Uterus (tissue), 4 donors: ENCODE results near the gene CAVIN1. TPM values are rescaled to one million over a fixed set of nuclear protein-coding genes. Genes with fewer than 3 reads are reported as not detected.
"Not testable (repeated sequence)": the region's sequence is repeated elsewhere in the genome, so short reads cannot be mapped to it uniquely, and the experiment has no call there.

Source experiments
- DNase-seq, 2 donors: peaks; one replicate each; pipeline ENCODE4 v3.0.0-alpha.2; 2019 to 2020
- H3K27ac ChIP-seq, 2 donors: fragments of 200-600 bp; sonication (generic); 1 replicate in 1 of 2; 2 replicates in 1 of 2; pipeline ENCODE4 v1.5.1; 2016 to 2018
- H3K27me3 ChIP-seq, 2 donors: fragments of 200-600 bp; sonication (generic); one replicate each; pipeline ENCODE4 v1.5.1; 2018 to 2019; ENCODE audit warnings: control low read depth in 1 of 2
- H3K36me3 ChIP-seq, 2 donors: fragments of 200-600 bp; sonication (generic); one replicate each; pipeline ENCODE4 v1.5.1; 2019; ENCODE audit warnings: control low read depth in 1 of 2
- H3K4me1 ChIP-seq, 2 donors: fragments of 200-600 bp; sonication (generic); one replicate each; pipeline ENCODE4 v1.5.1; 2018 to 2019; ENCODE audit warnings: control low read depth in 1 of 2
- H3K4me3 ChIP-seq, 2 donors: fragments of 200-600 bp; sonication (generic); 1 replicate in 1 of 2; 2 replicates in 1 of 2; pipeline ENCODE4 v1.5.1; 2018 to 2019; ENCODE audit warnings: mild to moderate bottlenecking in 1 of 2
- H3K9me3 ChIP-seq, 2 donors: fragments of 200-600 bp; sonication (generic); one replicate each; pipeline ENCODE4 v1.5.1; 2019; ENCODE audit warnings: control low read depth in 1 of 2
- POLR2A ChIP-seq, 2 donors: fragments of 450-650 bp; IDR thresholded peaks; one replicate each; pipeline ENCODE4 v1.6.1; 2016; ENCODE audit warnings: antibody characterized with exemption in 2 of 2, mild to moderate bottlenecking in 1 of 2, moderate library complexity in 1 of 2
- intact Hi-C: fragments of 100-400 bp; cut with DNase I; formaldehyde crosslinking; loops from one replicate; pipeline ENCODE4 v1.15.1; 2023; ENCODE audit warnings: low total_unique reads
- total RNA-seq, 4 donors: library from RNA; depleted of rRNA in 3 of 4; stranded (reverse); fragments of >200 nt in 3 of 4; gene quantifications; one replicate each; pipeline versions ENCODE4 v1.1.0 to v1.2.4, GENCODE V29; 2014 to 2023
- TF ChIP-seq, protein P1 (sequence below), 4 experiments: fragments of 200-600 bp in 2 of 4; fragments of 450-650 bp in 2 of 4; sonication (generic) in 2 of 4; IDR thresholded peaks; one replicate each; pipeline ENCODE4 v1.5.1; 2016 to 2019; ENCODE audit warnings: antibody characterized with exemption in 4 of 4, mild to moderate bottlenecking in 2 of 4, moderate library complexity in 1 of 4
- donor health status: DM: yes; HTN: yes; CAD: no.

CAVIN1 gene
- total RNA-seq, 4 donors from 2014 or later = 204 to 520 (median 372) TPM

DNA sequence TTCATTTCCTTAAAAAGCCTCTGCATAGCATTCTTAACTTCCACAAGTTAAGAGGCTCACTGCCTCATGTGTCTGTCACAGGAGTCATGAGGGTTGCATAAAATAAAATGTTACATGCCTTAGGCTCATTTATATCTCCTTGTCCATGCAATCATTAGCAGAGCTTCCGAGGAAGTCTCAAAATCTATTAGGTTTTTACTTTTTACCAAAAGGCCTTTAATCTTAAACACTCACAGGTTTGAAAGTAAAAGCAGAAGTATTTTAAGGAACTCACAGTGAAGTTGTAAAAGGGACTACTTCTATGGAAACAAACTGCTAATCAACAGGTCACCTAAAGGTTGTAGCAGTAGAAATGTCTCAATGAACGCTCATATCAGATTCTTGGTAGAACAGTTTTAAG lies 30.4 kb upstream of the CAVIN1 start:
- Histone ChIP-seq H3K4me3 (no peak overlapping the region), H3K36me3 (no peaks in the 10 kb centered on the region), H3K9me3 (no peaks in the 10 kb centered on the region), H3K27me3 (no peaks in the 10 kb centered on the region), H3K4me1 (no peaks in the 10 kb centered on the region), H3K27ac (no peak overlapping the region)
- TF ChIP-seq, protein P1, sequence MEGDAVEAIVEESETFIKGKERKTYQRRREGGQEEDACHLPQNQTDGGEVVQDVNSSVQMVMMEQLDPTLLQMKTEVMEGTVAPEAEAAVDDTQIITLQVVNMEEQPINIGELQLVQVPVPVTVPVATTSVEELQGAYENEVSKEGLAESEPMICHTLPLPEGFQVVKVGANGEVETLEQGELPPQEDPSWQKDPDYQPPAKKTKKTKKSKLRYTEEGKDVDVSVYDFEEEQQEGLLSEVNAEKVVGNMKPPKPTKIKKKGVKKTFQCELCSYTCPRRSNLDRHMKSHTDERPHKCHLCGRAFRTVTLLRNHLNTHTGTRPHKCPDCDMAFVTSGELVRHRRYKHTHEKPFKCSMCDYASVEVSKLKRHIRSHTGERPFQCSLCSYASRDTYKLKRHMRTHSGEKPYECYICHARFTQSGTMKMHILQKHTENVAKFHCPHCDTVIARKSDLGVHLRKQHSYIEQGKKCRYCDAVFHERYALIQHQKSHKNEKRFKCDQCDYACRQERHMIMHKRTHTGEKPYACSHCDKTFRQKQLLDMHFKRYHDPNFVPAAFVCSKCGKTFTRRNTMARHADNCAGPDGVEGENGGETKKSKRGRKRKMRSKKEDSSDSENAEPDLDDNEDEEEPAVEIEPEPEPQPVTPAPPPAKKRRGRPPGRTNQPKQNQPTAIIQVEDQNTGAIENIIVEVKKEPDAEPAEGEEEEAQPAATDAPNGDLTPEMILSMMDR (IDR thresholded peaks at IDR 0.05) = no peak
- TF ChIP-seq POLR2A (IDR thresholded peaks at IDR 0.05) = no peak
- intact Hi-C loops = no loop called here
- DNase-seq = no peak

DNA sequence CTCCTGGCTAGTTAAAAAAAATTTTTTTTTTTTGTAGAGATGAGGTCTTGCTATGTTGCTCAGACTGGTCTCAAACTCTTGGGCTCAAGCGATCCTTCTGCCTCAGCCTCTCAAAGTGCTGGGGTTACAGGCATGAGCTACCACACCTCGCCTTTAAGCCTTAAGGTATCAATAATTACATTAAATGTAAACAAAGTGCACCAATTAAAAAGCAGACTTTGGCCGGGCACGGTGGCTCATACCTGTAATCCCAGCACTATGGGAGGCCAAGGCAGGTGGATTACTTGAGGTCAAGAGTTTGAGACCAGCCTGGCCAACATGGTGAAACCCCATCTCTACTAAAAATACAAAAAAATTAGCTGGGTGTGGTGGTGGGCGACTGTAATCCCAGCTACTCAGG lies 28.2 kb upstream of the CAVIN1 start:
- H3K4me3 ChIP-seq, H3K4me1 ChIP-seq, H3K36me3 ChIP-seq, H3K9me3 ChIP-seq, DNase-seq, H3K27me3 ChIP-seq, H3K27ac ChIP-seq, intact Hi-C loops: not testable (repeated sequence)

DNA sequence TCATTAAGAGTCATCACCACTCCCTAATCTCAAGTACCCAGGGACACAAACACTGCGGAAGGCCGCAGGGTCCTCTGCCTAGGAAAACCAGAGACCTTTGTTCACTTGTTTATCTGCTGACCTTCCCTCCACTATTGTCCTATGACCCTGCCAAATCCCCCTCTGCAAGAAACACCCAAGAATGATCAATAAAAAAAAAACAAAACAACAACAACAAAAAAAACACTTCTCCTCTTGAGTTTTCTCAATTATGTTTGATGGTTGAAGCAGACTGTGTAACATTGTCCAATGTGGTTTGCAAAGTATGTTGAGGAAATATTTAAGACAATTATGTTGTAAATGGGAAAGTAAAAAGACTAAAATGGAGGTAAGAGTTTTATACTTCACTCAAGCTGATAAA lies 26.8 kb upstream of the CAVIN1 start:
- intact Hi-C loops, H3K27ac ChIP-seq, H3K36me3 ChIP-seq, H3K4me3 ChIP-seq, H3K27me3 ChIP-seq, H3K9me3 ChIP-seq, H3K4me1 ChIP-seq, DNase-seq: not testable (repeated sequence)

DNA sequence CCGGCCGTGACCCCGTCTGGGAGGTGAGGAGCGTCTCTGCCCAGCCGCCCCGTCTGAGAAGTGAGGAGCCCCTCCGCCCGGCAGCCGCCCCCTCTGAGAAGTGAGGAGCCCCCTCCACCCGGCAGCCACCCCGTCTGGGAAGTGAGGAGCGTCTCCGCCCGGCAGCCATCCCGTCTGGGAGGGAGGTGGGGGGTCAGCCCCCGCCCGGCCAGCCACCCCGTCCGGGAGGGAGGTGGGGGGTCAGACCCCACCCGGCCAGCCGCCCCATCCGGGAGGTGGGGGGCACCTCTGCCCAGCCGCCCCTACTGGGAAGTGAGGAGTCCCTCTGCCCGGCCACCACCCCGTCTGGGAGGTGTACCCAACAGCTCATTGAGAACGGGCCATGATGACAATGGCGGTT lies 26.1 kb upstream of the CAVIN1 start:
- DNase-seq, H3K4me1 ChIP-seq, intact Hi-C loops, H3K27me3 ChIP-seq, H3K27ac ChIP-seq, H3K36me3 ChIP-seq, H3K4me3 ChIP-seq, H3K9me3 ChIP-seq: not testable (repeated sequence)

DNA sequence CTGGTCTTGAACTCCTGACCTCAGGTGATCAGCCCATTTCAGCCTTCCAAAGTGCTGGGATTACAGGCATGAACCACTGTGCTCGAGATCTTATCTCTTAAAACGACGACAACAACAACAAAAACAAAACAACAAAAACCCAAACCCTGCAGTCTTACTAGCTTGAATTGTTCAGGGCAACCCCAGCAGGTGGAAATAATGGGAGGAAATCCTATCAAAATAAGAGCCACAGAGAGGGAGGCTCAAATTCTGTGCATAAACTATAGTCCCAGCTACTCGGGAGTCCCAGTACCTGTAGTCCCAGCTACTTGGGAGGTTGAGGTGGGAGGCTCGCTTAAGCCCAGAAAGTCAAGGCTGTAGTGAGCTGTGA lies 19.1 kb upstream of the CAVIN1 start:
- no peaks in the 10 kb centered on the region for H3K36me3 ChIP-seq
- no peaks in the 10 kb centered on the region for H3K4me1 ChIP-seq
- H3K9me3 ChIP-seq = no peaks in the 10 kb centered on the region
- no peak for TF ChIP-seq POLR2A (IDR thresholded peaks at IDR 0.05)
- TF ChIP-seq, protein P1 (IDR thresholded peaks at IDR 0.05) = no peak
- H3K27me3 ChIP-seq = no peaks in the 10 kb centered on the region
- no peak for DNase-seq
- H3K4me3 ChIP-seq = no peak overlapping the region
- no peak overlapping the region for H3K27ac ChIP-seq
- intact Hi-C loops = no loop called here

DNA sequence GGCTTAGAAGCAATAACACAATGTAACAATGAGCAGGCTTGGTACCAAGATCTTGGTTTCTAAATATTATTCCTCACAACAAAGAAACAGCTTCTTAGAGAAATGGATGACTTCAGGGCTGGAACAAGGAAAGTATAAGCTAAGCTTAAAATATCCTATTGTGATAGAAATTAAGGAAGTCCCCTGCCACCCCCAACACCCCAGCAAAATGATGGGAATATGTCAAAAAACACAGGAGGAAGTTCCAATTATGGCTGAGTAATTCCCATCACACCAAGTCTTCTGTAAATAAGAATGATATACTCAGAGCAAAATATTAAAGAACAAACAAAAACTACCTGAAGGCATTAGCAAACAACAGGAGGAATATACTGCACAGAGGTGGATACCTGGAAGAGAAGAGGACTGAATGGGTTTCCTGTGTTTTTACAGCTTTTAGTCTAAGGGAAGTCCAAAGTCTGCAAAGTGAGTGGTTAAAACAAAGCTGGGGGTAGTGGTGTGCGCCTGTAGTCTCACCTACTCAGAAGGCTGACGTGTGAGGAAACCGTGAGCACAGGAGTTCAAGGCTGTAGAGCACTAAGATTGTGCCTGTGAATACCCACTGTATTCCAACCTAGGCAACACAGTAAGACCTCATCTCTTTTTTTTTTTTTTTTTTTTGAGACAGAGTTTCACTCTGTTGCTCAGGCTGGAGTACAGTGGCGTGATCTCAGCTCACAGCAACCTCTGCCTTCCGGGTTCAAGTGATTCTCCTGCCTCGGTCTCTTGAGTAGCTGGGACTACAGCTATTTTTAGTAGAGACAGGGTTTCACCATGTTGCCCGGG lies 18.5 kb upstream of the CAVIN1 start:
- Histone ChIP-seq H3K27ac (no peak overlapping the region), H3K36me3 (no peaks in the 10 kb centered on the region), H3K4me3 (no peak overlapping the region), H3K4me1 (no peaks in the 10 kb centered on the region), H3K27me3 (no peaks in the 10 kb centered on the region), H3K9me3 (no peaks in the 10 kb centered on the region)
- DNase-seq = no peak
- intact Hi-C loops = no loop called here
- no peak for TF ChIP-seq POLR2A (IDR thresholded peaks at IDR 0.05)
- TF ChIP-seq, protein P1 (IDR thresholded peaks at IDR 0.05) = no peak
